Heart left ventricle (tissue), 16 donors: ENCODE results near the gene NFKBIE. TPM values are rescaled to one million over a fixed set of nuclear protein-coding genes. Genes with fewer than 3 reads are reported as not detected.
"Not testable (repeated sequence)": the region's sequence is repeated elsewhere in the genome, so short reads cannot be mapped to it uniquely, and the experiment has no call there.

Experiments
- ATAC-seq, 4 donors: fragments of 200-7000 bp; cut with Tn5 transposase; one replicate each; pipeline ENCODE4 v1.9.1; 2020 to 2022; ENCODE audit warnings: moderate library complexity in 4 of 4, mild to moderate bottlenecking in 3 of 4, moderate number of reproducible peaks in 1 of 4
- DNase-seq, 5 donors: peaks; one replicate each; pipeline ENCODE4 v3.0.0-alpha.2; 2020
- H3K27ac ChIP-seq, 12 donors: fragments of 200-600 bp; sonication (generic) in 4 of 12; one replicate each; pipeline versions ENCODE4 v1.5.0 to v1.8.0; 2016 to 2022; ENCODE audit warnings: mild to moderate bottlenecking in 2 of 12
- H3K27me3 ChIP-seq, 9 donors: fragments of 200-600 bp; sonication (generic) in 2 of 9; one replicate each; pipeline versions ENCODE4 v1.5.1 to v1.8.0; 2016 to 2022; ENCODE audit warnings: mild to moderate bottlenecking in 3 of 9
- H3K36me3 ChIP-seq, 9 donors: fragments of 200-600 bp; sonication (generic) in 2 of 9; one replicate each; pipeline versions ENCODE4 v1.5.0 to v1.8.0; 2018 to 2022; ENCODE audit warnings: mild to moderate bottlenecking in 2 of 9
- H3K4me1 ChIP-seq, 12 donors: fragments of 200-600 bp; sonication (generic) in 4 of 12; one replicate each; pipeline versions ENCODE4 v1.5.0 to v1.8.0; 2016 to 2022; ENCODE audit warnings: mild to moderate bottlenecking in 3 of 12
- H3K4me3 ChIP-seq, 12 donors: fragments of 200-600 bp; sonication (generic) in 4 of 12; one replicate each; pipeline versions ENCODE4 v1.5.0 to v1.8.0; 2017 to 2022; ENCODE audit warnings: mild to moderate bottlenecking in 9 of 12, moderate library complexity in 4 of 12
- H3K9me3 ChIP-seq, 12 donors: fragments of 200-600 bp; sonication (generic) in 4 of 12; one replicate each; pipeline versions ENCODE4 v1.5.0 to v1.8.0; 2016 to 2022; ENCODE audit warnings: mild to moderate bottlenecking in 1 of 12
- POLR2A ChIP-seq, 2 donors: fragments of 450-650 bp; IDR thresholded peaks; one replicate each; pipeline ENCODE4 v1.6.1; 2017; ENCODE audit warnings: antibody characterized with exemption in 2 of 2, mild to moderate bottlenecking in 2 of 2, moderate library complexity in 2 of 2
- WGBS, 4 donors: extraction: QIAGEN DNeasy Blood & Tissue Kit in 2 of 4; methylation state at CpG; one replicate each; pipeline versions ENCODE4 v1.1.5 to v1.1.7; 2013 to 2018; 5-methylcytosine and 5-hydroxymethylcytosine counted together
- intact Hi-C, 10 donors: fragments of 100-400 bp; cut with DNase I; formaldehyde crosslinking; loops; one replicate each; pipeline versions ENCODE4 v1.11.1 to v1.14.2; 2022
- long read RNA-seq, 3 donors: library from polyadenylated mRNA; unstranded; transcript quantifications; one replicate each; pipeline ENCODE4 v2.0.0, GENCODE V29; 2020 to 2021
- polyA plus RNA-seq, 2 donors: library from polyadenylated mRNA; stranded (reverse); fragments of 200-250 nt; gene quantifications; one replicate each; pipeline ENCODE4 v1.2.3, GENCODE V29; 2013
- total RNA-seq, 9 donors: library from RNA; depleted of rRNA in 2 of 9; stranded (reverse); fragments of >200 nt in 2 of 9; fragmentation: NEBNext Ultra II Directional in 3 of 9; extraction: Animal tissue kit (Norgen Biotek cat#: 25700) in 3 of 9; gene quantifications; one replicate each; pipeline versions ENCODE4 v1.1.0 to v1.2.4, GENCODE V29; 2016 to 2023
- TF ChIP-seq, protein P1 (sequence below), 12 donors: fragments of 200-600 bp; sonication (generic) in 4 of 12; IDR thresholded peaks; one replicate each; pipeline versions ENCODE4 v1.5.0 to v1.8.0; 2018 to 2022; ENCODE audit warnings: antibody characterized with exemption in 12 of 12, mild to moderate bottlenecking in 5 of 12
- donor health status: ischemic (EF 13 %, LVEDD 7.1; RV severe dilation, severe dysfunction).
- donor health status: healthy with polysubstance abuse.
- donor health status: DM: no; HTN: yes; CAD: no.
- donor health status: DM: no; HTN: no; CAD: no.
- donor health status: ischemic (EF 25% LVEDD 6.9; RV normal size, moderate dysfunction).
- donor health status: ischemic (EF 25% LVEDD 5.7; RV mildly dilated, moderate dysfunction).
- donor health status: healthy.
- donor health status: DM: yes; HTN: yes; CAD: no.
- donor health status: ischemic (EF 35%, LVEDD 5.7; RV mildly dilated, moderate dysfunction).
- donor health status: nonischemic (EF 11% LVEDD 7.7; RV severe dilation, severe dysfunction).
- donor health status: DM: yes; HTN: yes; CAD: no.
- donor health status: PGD.
- donor health status: ischemic (EF 29% LVEDD 5.4; RV normal size, mild dysfunction).
- donor health status: nonischemic (EF 23%, LVEDD 6.1; RV moderate dilation, normal function).

NFKBIE gene, protein sequence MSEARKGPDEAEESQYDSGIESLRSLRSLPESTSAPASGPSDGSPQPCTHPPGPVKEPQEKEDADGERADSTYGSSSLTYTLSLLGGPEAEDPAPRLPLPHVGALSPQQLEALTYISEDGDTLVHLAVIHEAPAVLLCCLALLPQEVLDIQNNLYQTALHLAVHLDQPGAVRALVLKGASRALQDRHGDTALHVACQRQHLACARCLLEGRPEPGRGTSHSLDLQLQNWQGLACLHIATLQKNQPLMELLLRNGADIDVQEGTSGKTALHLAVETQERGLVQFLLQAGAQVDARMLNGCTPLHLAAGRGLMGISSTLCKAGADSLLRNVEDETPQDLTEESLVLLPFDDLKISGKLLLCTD
- 10 to 100 TPM in 1 of 9 donors, 1 to 10 TPM in 8; 2.5 to 13.1 (median 3.8) TPM for total RNA-seq
- 1 to 10 TPM; 4.0 to 5.8 TPM for polyA plus RNA-seq
- long read RNA-seq, donor 1, partial matches to known transcripts, result 0 of 4 reads
- long read RNA-seq, donor 1, other reads (novel, unspliced or antisense), result 0 of 4 reads
- long read RNA-seq, donor 2, partial matches to known transcripts, result 0 of 1 reads
- long read RNA-seq, donor 2, other reads (novel, unspliced or antisense), result 0 of 1 reads
- long read RNA-seq, donor 3, transcript NFKBIE-201 (6 exons, 2,581 nt), result major isoform, 10 of 11 reads
- long read RNA-seq, donor 3, partial matches to known transcripts, result 0 of 11 reads
- long read RNA-seq, donor 3, other reads (novel, unspliced or antisense), result 1 of 11 reads

DNA sequence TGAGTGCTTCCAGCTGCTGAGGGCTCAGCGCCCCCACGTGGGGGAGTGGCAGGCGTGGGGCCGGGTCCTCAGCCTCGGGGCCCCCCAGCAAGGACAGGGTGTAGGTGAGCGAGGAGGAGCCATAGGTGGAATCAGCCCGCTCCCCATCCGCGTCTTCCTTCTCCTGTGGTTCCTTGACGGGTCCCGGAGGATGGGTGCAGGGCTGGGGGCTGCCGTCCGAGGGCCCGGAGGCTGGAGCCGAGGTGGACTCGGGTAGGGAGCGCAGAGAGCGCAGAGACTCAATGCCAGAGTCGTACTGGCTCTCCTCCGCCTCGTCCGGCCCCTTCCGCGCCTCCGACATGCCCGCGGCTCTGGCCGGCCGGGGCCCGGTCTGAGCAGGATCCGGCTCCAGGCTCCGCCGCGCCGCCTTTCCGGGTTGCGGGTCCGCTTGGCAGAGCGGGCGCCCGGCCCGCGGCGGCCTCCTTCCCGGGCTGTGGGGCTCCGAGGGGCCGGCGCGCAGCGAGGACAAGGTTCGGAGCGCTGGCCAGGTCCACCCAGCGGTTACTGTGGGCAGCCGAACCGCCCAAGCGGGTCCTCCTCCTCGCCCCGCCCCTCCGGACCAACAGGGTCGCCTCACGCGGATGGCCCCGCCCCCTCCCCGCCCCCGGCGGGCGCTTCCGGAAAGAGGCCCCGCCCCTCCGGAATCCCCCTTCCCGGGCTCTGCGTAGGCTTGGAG lies at the start of gene NFKBIE:
TSS of gene NFKBIE (minus strand) at position 545 of the 715 bp plus-strand sequence. CDS start at position 340, 205 bp downstream.
- 0 to 1% (median 0%) methylated on average over 35 to 72 of the region's 72 CpGs for WGBS, 4 donors
- peaks cover 0 to 20% (median 1%) of the 10 kb centered on the region in 9 donors for H3K36me3 ChIP-seq
- intact Hi-C loops, result loop anchor here in 7 of 10 donors (5.0 to 10.0 kb wide), 5 partner anchors 37 to 190 kb away; partner anchors contain the start of gene AARS2 (in 1 of the 7)
- DNase-seq, result peak; percentile 97
- no peaks in the 10 kb centered on the region for H3K9me3 ChIP-seq
- H3K27me3 ChIP-seq, result peaks cover 0 to 17% (median 8%) of the 10 kb centered on the region in 9 donors
- peak; percentile 79 to 96 (median 92) for ATAC-seq
- H3K27ac ChIP-seq, result peak within 1 kb of the TSS in 11 of 12 donors; percentile 61 to 93 (median 80)
- H3K4me1 ChIP-seq, result peaks cover 0 to 45% (median 26%) of the 10 kb centered on the region in 12 donors
- TF ChIP-seq POLR2A (IDR thresholded peaks at IDR 0.05), result peak; percentile 28 to 88
- TF ChIP-seq, protein P1, sequence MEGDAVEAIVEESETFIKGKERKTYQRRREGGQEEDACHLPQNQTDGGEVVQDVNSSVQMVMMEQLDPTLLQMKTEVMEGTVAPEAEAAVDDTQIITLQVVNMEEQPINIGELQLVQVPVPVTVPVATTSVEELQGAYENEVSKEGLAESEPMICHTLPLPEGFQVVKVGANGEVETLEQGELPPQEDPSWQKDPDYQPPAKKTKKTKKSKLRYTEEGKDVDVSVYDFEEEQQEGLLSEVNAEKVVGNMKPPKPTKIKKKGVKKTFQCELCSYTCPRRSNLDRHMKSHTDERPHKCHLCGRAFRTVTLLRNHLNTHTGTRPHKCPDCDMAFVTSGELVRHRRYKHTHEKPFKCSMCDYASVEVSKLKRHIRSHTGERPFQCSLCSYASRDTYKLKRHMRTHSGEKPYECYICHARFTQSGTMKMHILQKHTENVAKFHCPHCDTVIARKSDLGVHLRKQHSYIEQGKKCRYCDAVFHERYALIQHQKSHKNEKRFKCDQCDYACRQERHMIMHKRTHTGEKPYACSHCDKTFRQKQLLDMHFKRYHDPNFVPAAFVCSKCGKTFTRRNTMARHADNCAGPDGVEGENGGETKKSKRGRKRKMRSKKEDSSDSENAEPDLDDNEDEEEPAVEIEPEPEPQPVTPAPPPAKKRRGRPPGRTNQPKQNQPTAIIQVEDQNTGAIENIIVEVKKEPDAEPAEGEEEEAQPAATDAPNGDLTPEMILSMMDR (IDR thresholded peaks at IDR 0.05), result peak in 5 of 12 donors; percentile 17 to 40 (median 24)
- H3K4me3 ChIP-seq, result peak within 1 kb of the TSS; percentile 59 to 96 (median 78)

DNA sequence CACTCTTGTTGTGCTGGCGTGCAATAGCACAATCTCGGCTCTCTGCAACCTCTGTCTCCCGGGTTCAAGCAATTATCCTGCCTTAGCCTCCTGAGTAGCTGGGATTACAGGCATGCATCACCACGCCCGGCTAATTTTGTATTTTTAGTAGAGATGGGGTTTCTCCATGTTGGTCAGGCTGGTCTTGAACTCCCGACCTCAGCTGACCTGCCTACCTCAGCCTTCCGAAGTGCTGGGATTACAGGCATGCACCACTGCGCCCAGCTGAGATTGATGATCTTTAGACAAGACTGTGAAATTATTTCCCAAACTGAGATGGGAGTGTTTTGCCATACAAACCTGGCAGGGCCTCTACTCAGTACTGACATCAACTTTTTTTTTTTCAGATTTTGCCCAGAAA lies 49.3 kb upstream of the NFKBIE start:
- ATAC-seq, H3K27ac ChIP-seq, DNase-seq, H3K4me3 ChIP-seq, H3K9me3 ChIP-seq: not testable (repeated sequence)
- Histone ChIP-seq H3K27me3 (peaks cover 0 to 13% (median 0%) of the 10 kb centered on the region in 9 donors), H3K4me1 (peaks cover 0 to 24% (median 10%) of the 10 kb centered on the region in 12 donors), H3K36me3 (peaks cover 0 to 22% (median 17%) of the 10 kb centered on the region in 9 donors)
- 91 to 95% (median 93%) methylated on average over 8 of the region's 8 CpGs for WGBS, 4 donors
- intact Hi-C loops, result loop anchor here in 2 of 10 donors (5.0 to 10.0 kb wide), 2 partner anchors 47 to 210 kb away; partner anchors contain the start of gene NFKBIE (in 1 of the 2)

DNA sequence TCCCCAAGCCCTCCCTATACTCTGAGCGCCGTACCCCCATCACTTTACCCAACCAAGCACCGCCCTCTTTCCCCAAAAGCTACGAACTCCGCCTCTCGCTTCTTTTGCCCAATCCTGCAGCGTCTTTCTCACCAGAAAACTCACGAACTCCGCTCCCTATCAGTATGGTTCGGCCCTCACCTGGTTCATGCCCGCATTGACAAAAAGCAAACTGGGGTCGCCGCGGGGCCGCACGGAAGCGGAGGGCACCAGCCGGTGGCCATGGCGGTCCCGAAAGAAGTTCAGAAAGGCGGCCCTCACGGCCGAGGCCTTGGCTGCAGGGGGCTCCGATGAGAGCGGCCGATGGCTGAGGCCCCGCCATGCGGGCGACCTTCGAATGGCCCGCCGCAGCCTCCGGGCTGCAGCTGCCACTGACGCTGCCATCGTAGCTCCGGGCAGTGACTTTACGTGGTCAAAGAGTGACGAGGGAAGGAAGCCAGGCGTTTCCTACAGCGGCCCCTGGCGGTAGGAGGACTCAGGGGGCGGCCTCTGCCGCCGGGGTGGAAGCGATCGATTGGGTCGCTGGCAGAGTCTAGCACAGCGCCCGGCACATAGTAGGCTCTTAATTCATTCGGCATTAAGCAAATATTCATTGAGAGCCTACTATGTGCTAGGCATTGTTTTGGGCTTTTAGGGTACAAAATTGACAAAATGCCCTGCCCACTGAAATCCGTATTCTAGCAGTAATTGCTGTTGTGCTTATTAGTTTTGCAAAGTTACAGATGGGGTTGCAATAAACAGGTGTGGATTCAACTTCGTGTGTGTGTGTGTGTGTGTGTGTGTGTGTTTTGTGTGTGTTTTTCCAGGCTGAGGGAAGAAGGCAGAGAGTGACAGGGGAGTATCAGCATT lies 47.8 kb upstream of the NFKBIE start, which contains the start of gene AARS2:
TSS of gene AARS2 (minus strand) at position 447 of the 888 bp plus-strand sequence. CDS start at position 423, 24 bp downstream.
- peak within 1 kb of the TSS; percentile 56 to 91 (median 80) for H3K27ac ChIP-seq
- peaks cover 0 to 38% (median 31%) of the 10 kb centered on the region in 9 donors for H3K36me3 ChIP-seq
- H3K27me3 ChIP-seq, result peaks cover 0 to 5% (median 0%) of the 10 kb centered on the region in 9 donors
- peaks cover 0 to 36% (median 10%) of the 10 kb centered on the region in 12 donors for H3K4me1 ChIP-seq
- ATAC-seq (peak; percentile 80 to 93 (median 92)), DNase-seq (peak; percentile 87 to 94 (median 89))
- H3K9me3 ChIP-seq, result no peaks in the 10 kb centered on the region
- 2 to 5% (median 3%) methylated on average over 34 to 52 of the region's 52 CpGs for WGBS, 4 donors
- TF ChIP-seq, protein P1 (IDR thresholded peaks at IDR 0.05), result peak; percentile 93 to 100 (median 98)
- peak in 1 of 2 donors; percentile 58 for TF ChIP-seq POLR2A (IDR thresholded peaks at IDR 0.05)
- H3K4me3 ChIP-seq, result peak within 1 kb of the TSS; percentile 60 to 100 (median 96)
- intact Hi-C loops, result loop anchor here in 2 of 10 donors (2.0 to 10.0 kb wide), 3 partner anchors 46 to 208 kb away; partner anchors contain the start of genes CDC5L (in 1 of the 2) and NFKBIE (in 1 of the 2)
